Upper lobe of right lung (tissue), 1 donor: ENCODE results near the gene CSTB. TPM values are rescaled to one million over a fixed set of nuclear protein-coding genes. Genes with fewer than 3 reads are reported as not detected.

Source experiments
- ATAC-seq: fragments of 200-7000 bp; cut with Tn5 transposase; one replicate; pipeline ENCODE4 v1.9.1; 2020; ENCODE audit warnings: mild to moderate bottlenecking, moderate library complexity
- DNase-seq: peaks from one replicate; pipeline ENCODE4 v3.0.0-alpha.2; 2020
- H3K27ac ChIP-seq: fragments of 200-600 bp; one replicate; pipeline ENCODE4 v1.8.0; 2022
- H3K27me3 ChIP-seq: fragments of 200-600 bp; one replicate; pipeline ENCODE4 v1.8.0; 2022; ENCODE audit warnings: mild to moderate bottlenecking
- H3K36me3 ChIP-seq: fragments of 200-600 bp; one replicate; pipeline ENCODE4 v1.8.0; 2022
- H3K4me1 ChIP-seq: fragments of 200-600 bp; one replicate; pipeline ENCODE4 v1.8.0; 2022
- H3K4me3 ChIP-seq: fragments of 200-600 bp; one replicate; pipeline ENCODE4 v1.8.0; 2022; ENCODE audit warnings: mild to moderate bottlenecking
- H3K9me3 ChIP-seq: fragments of 200-600 bp; one replicate; pipeline ENCODE4 v1.8.0; 2022
- intact Hi-C: fragments of 100-400 bp; cut with DNase I; formaldehyde crosslinking; loops from one replicate; pipeline ENCODE4 v1.11.0; 2022
- total RNA-seq: library from RNA; stranded (reverse); fragmentation: NEBNext Ultra II Directional; extraction: Animal tissue kit (Norgen Biotek cat#: 25700); gene quantifications from one replicate; pipeline ENCODE4 v1.2.1, GENCODE V29; 2021
- TF ChIP-seq, protein P1 (sequence below): fragments of 200-600 bp; IDR thresholded peaks from one replicate; pipeline ENCODE4 v1.8.0; 2022; ENCODE audit warnings: antibody characterized with exemption
- donor health status: DM: no; HTN: yes; CAD: no; lungs with severe emphysema.

Gene CSTB
- total RNA-seq, 1 donor from 2014 or later: 148 TPM

DNA sequence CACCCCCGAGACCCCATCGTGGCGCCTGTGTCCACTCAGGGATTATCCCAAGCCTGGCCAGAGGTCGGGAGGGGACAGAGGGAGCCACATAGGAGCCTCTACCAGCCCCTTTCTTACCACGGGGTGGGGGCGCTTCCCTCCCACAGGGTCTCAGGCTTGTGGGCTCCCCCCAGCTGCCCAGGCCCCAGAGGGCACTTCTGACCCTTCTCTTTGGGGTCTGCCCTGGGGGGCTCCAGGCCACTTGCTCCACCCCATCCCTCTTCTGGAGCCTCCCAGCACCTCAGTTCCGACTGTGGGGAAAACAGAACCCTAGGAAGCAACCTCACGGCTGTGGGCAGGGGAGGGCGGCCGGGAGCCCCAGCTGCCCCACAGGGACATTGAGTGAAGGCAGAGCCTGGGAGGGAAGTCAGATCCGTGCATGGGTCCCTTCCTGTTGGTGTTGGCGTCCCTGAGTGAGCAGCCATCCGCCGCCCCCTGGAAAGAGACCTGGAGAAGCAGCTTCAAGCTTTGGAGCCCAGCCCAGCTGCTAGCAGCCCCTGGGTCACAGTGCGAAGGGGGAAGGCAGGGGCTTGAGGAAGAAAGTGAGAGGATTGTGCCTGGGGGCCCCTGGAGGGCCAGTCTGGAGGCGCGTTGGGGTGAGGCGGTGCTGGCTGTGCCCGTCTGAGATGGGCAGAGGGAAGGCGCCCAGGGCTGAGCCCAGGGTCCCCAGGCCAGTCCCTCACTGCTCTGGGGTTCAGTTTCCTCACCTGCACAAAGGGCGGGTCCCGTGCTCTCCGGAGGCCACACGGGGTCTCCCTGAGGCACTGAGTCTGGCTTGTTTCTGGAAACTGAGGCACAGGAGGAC, 35.4 kb upstream of the CSTB start:
- Histone ChIP-seq H3K36me3 (no peaks in the 10 kb centered on the region), H3K9me3 (no peaks in the 10 kb centered on the region), H3K27ac (no peak overlapping the region), H3K27me3 (no peaks in the 10 kb centered on the region), H3K4me3 (peak overlapping the region; percentile 39), H3K4me1 (peaks cover 20% of the 10 kb centered on the region)
- TF ChIP-seq, protein P1, sequence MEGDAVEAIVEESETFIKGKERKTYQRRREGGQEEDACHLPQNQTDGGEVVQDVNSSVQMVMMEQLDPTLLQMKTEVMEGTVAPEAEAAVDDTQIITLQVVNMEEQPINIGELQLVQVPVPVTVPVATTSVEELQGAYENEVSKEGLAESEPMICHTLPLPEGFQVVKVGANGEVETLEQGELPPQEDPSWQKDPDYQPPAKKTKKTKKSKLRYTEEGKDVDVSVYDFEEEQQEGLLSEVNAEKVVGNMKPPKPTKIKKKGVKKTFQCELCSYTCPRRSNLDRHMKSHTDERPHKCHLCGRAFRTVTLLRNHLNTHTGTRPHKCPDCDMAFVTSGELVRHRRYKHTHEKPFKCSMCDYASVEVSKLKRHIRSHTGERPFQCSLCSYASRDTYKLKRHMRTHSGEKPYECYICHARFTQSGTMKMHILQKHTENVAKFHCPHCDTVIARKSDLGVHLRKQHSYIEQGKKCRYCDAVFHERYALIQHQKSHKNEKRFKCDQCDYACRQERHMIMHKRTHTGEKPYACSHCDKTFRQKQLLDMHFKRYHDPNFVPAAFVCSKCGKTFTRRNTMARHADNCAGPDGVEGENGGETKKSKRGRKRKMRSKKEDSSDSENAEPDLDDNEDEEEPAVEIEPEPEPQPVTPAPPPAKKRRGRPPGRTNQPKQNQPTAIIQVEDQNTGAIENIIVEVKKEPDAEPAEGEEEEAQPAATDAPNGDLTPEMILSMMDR: no peak
- DNase-seq: no peak
- ATAC-seq: no peak
- intact Hi-C loops: loop anchor here (5.0 kb wide), 1 partner anchor 166 kb away; no protein-coding TSS in a partner anchor

DNA sequence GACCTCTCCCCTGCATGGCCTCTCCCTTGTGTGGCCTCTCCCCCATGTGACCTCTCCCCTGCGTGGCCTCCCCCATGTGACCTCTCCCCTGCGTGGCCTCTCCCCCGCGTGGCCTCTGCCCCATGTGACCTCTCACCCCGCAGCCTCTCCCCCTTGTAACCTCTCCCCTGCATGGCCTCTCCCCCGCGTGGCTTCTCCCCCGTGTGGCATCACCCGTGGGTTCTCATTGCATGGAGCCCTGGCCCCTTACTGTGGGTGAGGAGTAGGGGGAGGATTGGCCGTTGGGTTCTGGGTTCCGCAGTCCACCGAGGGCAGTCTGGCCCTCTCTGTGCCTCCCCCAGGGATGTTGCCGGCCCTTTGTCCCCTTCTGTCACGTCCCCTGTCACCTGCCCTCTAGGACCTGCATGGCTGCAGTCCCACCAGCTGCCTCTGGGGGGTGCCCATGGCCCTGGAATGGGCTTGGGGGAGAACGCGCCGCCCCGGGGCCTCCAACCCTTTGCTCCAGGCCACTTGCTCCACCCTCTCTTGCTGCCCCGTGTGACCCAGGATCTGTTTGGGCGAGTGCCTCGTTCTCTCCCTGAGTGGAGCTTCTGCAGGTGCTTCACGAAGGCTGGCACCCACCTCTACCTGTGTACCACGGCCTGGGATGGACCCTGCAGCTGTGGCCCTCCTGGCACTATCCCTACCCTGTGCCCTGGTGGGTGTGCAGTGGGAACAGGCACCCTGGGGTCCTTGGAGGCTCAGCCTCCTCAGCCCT, 34.6 kb upstream of the CSTB start:
- intact Hi-C loops: loop anchor here (5.0 kb wide), 1 partner anchor 167 kb away; no protein-coding TSS in a partner anchor

GRCh38 chr21:43809853-43810504, 33.9 kb upstream of the CSTB start:
- intact Hi-C loops: loop anchor here (5.0 to 10.0 kb wide), 2 partner anchors 95 to 167 kb away; no protein-coding TSS in a partner anchor
- H3K27ac ChIP-seq: no peak overlapping the region
- DNase-seq: peak; percentile 75
- peaks cover 20% of the 10 kb centered on the region for H3K4me1 ChIP-seq
- no peak overlapping the region for H3K4me3 ChIP-seq
- H3K36me3 ChIP-seq: no peaks in the 10 kb centered on the region
- ATAC-seq: no peak
- TF ChIP-seq, protein P1: no peak
- H3K27me3 ChIP-seq: no peaks in the 10 kb centered on the region
- H3K9me3 ChIP-seq: no peaks in the 10 kb centered on the region

More for the DNA sequence above, 34.6 kb upstream of the CSTB start:
- Histone ChIP-seq H3K36me3 (no peaks in the 10 kb centered on the region), H3K9me3 (no peaks in the 10 kb centered on the region), H3K4me3 (peak overlapping the region; percentile 39), H3K27ac (no peak overlapping the region), H3K27me3 (no peaks in the 10 kb centered on the region), H3K4me1 (peaks cover 20% of the 10 kb centered on the region)
- TF ChIP-seq, protein P1: peak; percentile 97
- DNase-seq (peak; percentile 96), ATAC-seq (peak; percentile 91)

- TF ChIP-seq, protein P1: no peak
- H3K27ac ChIP-seq: no peak overlapping the region
- no peaks in the 10 kb centered on the region for H3K27me3 ChIP-seq
- H3K4me3 ChIP-seq: no peak overlapping the region
- H3K4me1 ChIP-seq: peaks cover 20% of the 10 kb centered on the region
- DNase-seq (no peak), ATAC-seq (no peak)
- H3K36me3 ChIP-seq: no peaks in the 10 kb centered on the region
- H3K9me3 ChIP-seq: no peaks in the 10 kb centered on the region
- intact Hi-C loops: loop anchor here (10.0 kb wide), 1 partner anchor 95 kb away; no protein-coding TSS in a partner anchor
These were observed 33.3 kb upstream of the CSTB start for GRCh38 chr21:43809346-43809799.

DNA sequence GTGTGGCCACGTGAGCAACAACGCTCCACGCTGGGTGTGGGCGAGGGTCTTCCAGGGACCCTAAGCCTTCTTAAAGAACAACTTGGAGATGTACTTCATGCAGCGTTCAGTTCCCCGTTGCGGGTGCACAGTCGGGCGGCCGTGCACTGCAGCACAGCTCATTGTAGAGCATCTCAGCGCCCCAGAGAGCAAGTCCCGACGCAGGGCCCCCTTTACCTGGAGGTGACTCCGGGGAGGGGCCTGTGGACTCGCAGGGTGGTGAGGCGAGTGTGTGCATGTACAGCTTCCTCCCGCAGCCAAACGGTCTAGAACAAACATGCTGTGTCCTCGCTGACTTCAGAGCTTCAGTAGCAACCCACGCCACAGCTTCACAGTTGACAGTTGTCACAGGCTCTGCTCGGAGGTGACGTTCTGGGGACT, 32.7 kb upstream of the CSTB start:
- H3K27ac ChIP-seq: no peak overlapping the region
- ATAC-seq (no peak), DNase-seq (no peak)
- H3K4me3 ChIP-seq: no peak overlapping the region
- no peaks in the 10 kb centered on the region for H3K9me3 ChIP-seq
- H3K36me3 ChIP-seq: no peaks in the 10 kb centered on the region
- TF ChIP-seq, protein P1: no peak
- H3K4me1 ChIP-seq: peaks cover 20% of the 10 kb centered on the region
- H3K27me3 ChIP-seq: no peaks in the 10 kb centered on the region
- intact Hi-C loops: loop anchor here (10.0 kb wide), 1 partner anchor 96 kb away; no protein-coding TSS in a partner anchor
